K562 (cell line): ENCODE results near the gene SDCCAG8. TPM values are rescaled to one million over a fixed set of nuclear protein-coding genes. Genes with fewer than 3 reads are reported as not detected.

Experiments
- ATAC-seq: fragments of 200-7000 bp; cut with Tn5 transposase; 3 replicates; pipeline ENCODE4 v1.9.1; 2020; ENCODE audit warnings: moderate library complexity
- BruUV-seq: library from RNA; stranded (reverse); fragments of 400-500 nt; replicated peaks from 2 replicates; lab custom pipeline; 2021; lab: Mats Ljungman, UMichigan
- CTCF ChIA-PET: fragments of 300-600 bp; formaldehyde crosslinking; extraction: SDS; loops from one replicate; lab custom pipeline; 2021; ENCODE audit warnings: low intra/inter-chr PET ratio; lab: Yijun Ruan, JAX
- POLR2A ChIA-PET: fragments of 300-600, 350-650 bp; sonication (Branson Sonifier 250); formaldehyde crosslinking; extraction: SDS; loops from one replicate; lab custom pipeline; 2021; ENCODE audit warnings: antibody characterized with exemption, inconsistent platforms; lab: Yijun Ruan, JAX
- DNase-seq, 4 experiments: peaks; one replicate each; pipeline versions ENCODE4 v3.0.0 to v3.0.0-alpha.2; 2011 to 2018; ENCODE audit warnings: low spot score in 3 of 4, mixed read lengths in 3 of 4; ENCODE audit errors: extremely low read depth in 1 of 4
- FAIRE-seq: peaks from 2 replicates; lab custom pipeline; 2011; peaks lifted over from hg19 to GRCh38; lab: Jason Lieb, UNC
- H2AFZ ChIP-seq: 2 replicates; pipeline ENCODE4 v1.6.0; 2011; ENCODE audit warnings: low read depth, low read length, control low read depth, inconsistent platforms
- H3K27ac ChIP-seq: fragments of 200-600 bp; 3 replicates; pipeline ENCODE4 v1.8.0; 2011; ENCODE audit warnings: low read depth, mild to moderate bottlenecking, control low read depth, inconsistent platforms, low read length, moderate library complexity, mixed read lengths; ENCODE audit errors: extremely low read depth
- H3K27me3 ChIP-seq, 2 experiments: fragments of 300-600 bp in 1 of 2; 2 replicates in 1 of 2; 3 replicates in 1 of 2; pipeline versions ENCODE4 v1.6.0 to v1.8.0; 2011; ENCODE audit warnings: inconsistent platforms in 2 of 2, low read length in 2 of 2, mild to moderate bottlenecking in 1 of 2, mixed read lengths in 1 of 2, moderate library complexity in 1 of 2; ENCODE audit not compliant: control insufficient read depth in 2 of 2, insufficient read depth in 2 of 2
- H3K36me3 ChIP-seq: fragments of 300-600 bp; 3 replicates; pipeline ENCODE4 v1.8.0; 2011; ENCODE audit warnings: mild to moderate bottlenecking, low read length, inconsistent platforms; ENCODE audit not compliant: control insufficient read depth, insufficient read depth
- H3K4me1 ChIP-seq, 2 experiments: fragments of 200-600 bp in 1 of 2; replicated peaks in 1 of 2; 2 replicates in 1 of 2; 3 replicates in 1 of 2; pipeline versions ENCODE4 v1.5.1 to v1.8.0; 2011; ENCODE audit warnings: inconsistent platforms in 2 of 2, low read length in 2 of 2, mild to moderate bottlenecking in 1 of 2, mixed read lengths in 1 of 2, moderate library complexity in 1 of 2; ENCODE audit not compliant: control insufficient read depth in 2 of 2, insufficient read depth in 2 of 2
- H3K4me2 ChIP-seq: 2 replicates; pipeline ENCODE4 v1.6.1; 2011; ENCODE audit warnings: low read length, control low read depth, inconsistent platforms, mixed read lengths; ENCODE audit not compliant: insufficient read depth
- H3K4me3 ChIP-seq: fragments of 200-600 bp; sonication (generic), shearing (Covaris generic); 2 replicates; pipeline ENCODE4 v1.5.1; 2016; ENCODE audit warnings: control low read depth, inconsistent platforms
- H3K79me2 ChIP-seq: fragments of 200-600 bp; 3 replicates; pipeline ENCODE4 v1.8.0; 2011; ENCODE audit warnings: low read length, inconsistent platforms; ENCODE audit not compliant: control insufficient read depth, insufficient read depth
- H3K9ac ChIP-seq, 2 experiments: 2 replicates each; pipeline versions ENCODE4 v1.6.0 to v1.6.1; 2011; ENCODE audit warnings: low read depth in 2 of 2, low read length in 2 of 2, control low read depth in 1 of 2, inconsistent platforms in 1 of 2, mild to moderate bottlenecking in 1 of 2, mixed read lengths in 1 of 2; ENCODE audit not compliant: insufficient read depth in 1 of 2
- H3K9me1 ChIP-seq: one replicate; pipeline ENCODE4 v1.6.0; 2011; ENCODE audit warnings: inconsistent platforms, mild to moderate bottlenecking, low read length, moderate library complexity; ENCODE audit not compliant: control insufficient read depth, insufficient read depth
- H3K9me3 ChIP-seq: replicated peaks from 2 replicates; pipeline ENCODE4 v1.5.1; 2011; ENCODE audit warnings: low read depth, low read length, inconsistent platforms; ENCODE audit not compliant: control insufficient read depth, insufficient read depth
- H4K20me1 ChIP-seq: replicated peaks from 2 replicates; pipeline ENCODE4 v1.6.1; 2011; ENCODE audit warnings: low read length, inconsistent platforms, mixed read lengths; ENCODE audit not compliant: control insufficient read depth, insufficient read depth
- DPF2 ChIP-seq: fragments of 450-650 bp; IDR thresholded peaks from 2 replicates; pipeline ENCODE4 v1.6.1; 2016
- FOXK2 ChIP-seq, 2 experiments: fragments of 450-650 bp; IDR thresholded peaks in 1 of 2; conservative IDR thresholded peaks in 1 of 2; 2 replicates each; pipeline ENCODE4 v1.6.1; 2016; ENCODE audit warnings: low read depth in 2 of 2, mild to moderate bottlenecking in 1 of 2
- GATA2 ChIP-seq: sonication (generic); formaldehyde crosslinking; IDR thresholded peaks from 2 replicates; pipeline ENCODE4 v1.4.0; 2020; ENCODE audit warnings: mild to moderate bottlenecking, missing genetic modification reagents
- MXD1 ChIP-seq: fragments of 250-450 bp; sonication (Bioruptor Pico); IDR thresholded peaks from 2 replicates; pipeline ENCODE4 v1.8.0; 2021; ENCODE audit warnings: borderline replicate concordance, mild to moderate bottlenecking, moderate library complexity; ENCODE audit not compliant: poor library complexity, severe bottlenecking
- MXI1 ChIP-seq: IDR thresholded peaks from 2 replicates; pipeline ENCODE4 v1.6.1; 2011; ENCODE audit warnings: low read depth, mild to moderate bottlenecking, improper control_type of control experiment, low read length
- NCOA2 ChIP-seq, 2 experiments: fragments of 450-650 bp; IDR thresholded peaks; 2 replicates each; pipeline ENCODE4 v1.6.1; 2018; ENCODE audit warnings: mild to moderate bottlenecking in 2 of 2, moderate library complexity in 1 of 2; ENCODE audit not compliant: partially characterized antibody in 2 of 2
- NRF1 ChIP-seq, 2 experiments: fragments of 450-650 bp; IDR thresholded peaks in 1 of 2; conservative IDR thresholded peaks in 1 of 2; 2 replicates each; pipeline ENCODE4 v1.6.1; 2014; ENCODE audit warnings: mild to moderate bottlenecking in 2 of 2
- SMARCE1 ChIP-seq: fragments of 450-650 bp; IDR thresholded peaks from 2 replicates; pipeline ENCODE4 v1.7.1; 2016; ENCODE audit warnings: mild to moderate bottlenecking
- TFE3 ChIP-seq: fragments of 450-650 bp; formaldehyde crosslinking; IDR thresholded peaks from 2 replicates; pipeline ENCODE4 v1.4.0; 2020; ENCODE audit warnings: mild to moderate bottlenecking, mixed read lengths
- USF1 ChIP-seq: sonication (generic); formaldehyde crosslinking; IDR thresholded peaks from 2 replicates; pipeline ENCODE4 v1.9.0; 2022; ENCODE audit warnings: mild to moderate bottlenecking, missing genetic modification reagents
- ZNF830 ChIP-seq: fragments of 250-450 bp; sonication (Bioruptor Pico); IDR thresholded peaks from 2 replicates; pipeline ENCODE4 v1.5.0; 2021; ENCODE audit warnings: mild to moderate bottlenecking
- WGBS: fragments of 100-300 bp; shearing (Covaris generic); methylation state at CpG from one replicate; pipeline ENCODE4 v1.1.6; 2016; ENCODE audit warnings: low coverage, mixed read lengths; ENCODE audit not compliant: insufficient coverage; ENCODE audit errors: missing lambda C conversion rate; 5-methylcytosine and 5-hydroxymethylcytosine counted together
- in situ Hi-C: fragments of 300-500 bp; cut with MboI; formaldehyde crosslinking; loops from 4 replicates; pipeline ENCODE4 v1.15.0; 2018; ENCODE audit warnings: inconsistent platforms, mixed read lengths
- intact Hi-C: fragments of 100-400 bp; cut with micrococcal nuclease; formaldehyde crosslinking; loops from 2 replicates; pipeline ENCODE4 v1.14.2; 2022
- polyA plus RNA-seq, 8 experiments: library from polyadenylated mRNA; depleted of rRNA in 4 of 8; stranded (reverse) in 5 of 8; unstranded in 3 of 8; fragments of >200 nt; fragmentation: Nextera tagmentation in 2 of 8; fragmentation: Illumina TruSeq in 1 of 8; extraction: Ambion mirVana in 2 of 8; extraction: Trizol in 1 of 8; gene quantifications; 2 replicates each; pipeline versions ENCODE4 v1.2.1 to v1.2.3, GENCODE V29; 2011 to 2014; ENCODE audit warnings: inconsistent platforms in 1 of 8, missing spikeins in 1 of 8
- total RNA-seq, 7 experiments: library from RNA; depleted of rRNA in 6 of 7; stranded (reverse); fragments of >200 nt in 6 of 7; fragmentation: Illumina TruSeq in 2 of 7; extraction: Trizol in 2 of 7; gene quantifications; 2 replicates each; pipeline versions ENCODE4 v1.2.1 to v1.2.3, GENCODE V29; 2011 to 2021; ENCODE audit warnings: low replicate concordance in 1 of 7

Gene SDCCAG8
- total and polyA plus RNA-seq, 9 of the 15 experiments (the other 6 are each of a cell fraction or from before 2014, with no cell fraction given): 17.9 to 36.7 (median 25.4) TPM

GRCh38 chr1:243270097-243270864 is 14.4 kb downstream of the SDCCAG8 start:
- H3K36me3 ChIP-seq: peaks cover 25% of the 10 kb centered on the region; the same call in 2 of the 3 replicates
- peak overlapping the region; percentile 67; the same call in 1 of the 2 replicates for H3K4me2 ChIP-seq
- intact Hi-C loops: no loop called here
- DNase-seq (no peak), FAIRE-seq (no peak), ATAC-seq (peak; percentile 17; the same call in 1 of the 3 replicates)
- H3K4me1 ChIP-seq: peaks cover 21 to 35% of the 10 kb centered on the region in 2 experiments
- in situ Hi-C loops: no loop called here
- H4K20me1 ChIP-seq: no peaks in the 10 kb centered on the region
- H3K27ac ChIP-seq: peak overlapping the region; percentile 61; the same call in 2 of the 3 replicates
- no peaks in the 10 kb centered on the region for H3K9me1 ChIP-seq
- H3K27me3 ChIP-seq: no peaks in the 10 kb centered on the region
- no peak overlapping the region; a peak in 1 of 4 replicates for H3K9ac ChIP-seq
- POLR2A ChIA-PET: interaction anchor here (1.2 to 2.2 kb wide), 2 partner anchors 14 to 244 kb away, joined by 4 to 19 read pairs; partner anchors contain the start of genes CEP170 and SDCCAG8
- H3K4me3 ChIP-seq: no peak overlapping the region
- 80% methylated on average over 6 of the region's 6 CpGs for WGBS
- peak overlapping the region; percentile 78; the same call in 1 of the 2 replicates for H2AFZ ChIP-seq
- BruUV-seq: no TSS peak
- CTCF ChIA-PET: no interaction called here
- H3K79me2 ChIP-seq: peaks cover 14% of the 10 kb centered on the region; the same call in 2 of the 3 replicates
- H3K9me3 ChIP-seq: no peaks in the 10 kb centered on the region
- TF ChIP-seq TFE3 (CRISPR knock-in tag): no peak
- TF ChIP-seq MXI1: no peak
- TF ChIP-seq MXD1: no peak
- TF ChIP-seq ZNF830 (CRISPR knock-in tag): 0 out of 2 replicates have a peak, but pooled peaks have one; percentile 19
- TF ChIP-seq DPF2: 0 out of 2 replicates have a peak, but pooled peaks have one; percentile 58
- peak; percentile 51 to 63; a peak in 2 of 4 replicates for TF ChIP-seq FOXK2 (conservative IDR thresholded peaks at IDR 0.05 in 1 of 2, IDR thresholded peaks at IDR 0.05 in 1 of 2; ENCODE audit: low read depth in 2 of 2)
- TF ChIP-seq NRF1 (conservative IDR thresholded peaks at IDR 0.05 in 1 of 2, IDR thresholded peaks at IDR 0.05 in 1 of 2): peak in 1 of 2 experiments; percentile 42; a peak in 2 of 4 replicates
- TF ChIP-seq USF1: no peak
- peak; percentile 4; the same call in 1 of the 2 replicates for TF ChIP-seq GATA2 (CRISPR knock-in tag)
- peak; percentile 36 for TF ChIP-seq SMARCE1
- TF ChIP-seq NCOA2 (IDR thresholded peaks at IDR 0.05; ENCODE audit: partially characterized antibody in 2 of 2): no peak
